ENCODE measurements around the gene ACIN1.

ACIN1 gene

DNA sequence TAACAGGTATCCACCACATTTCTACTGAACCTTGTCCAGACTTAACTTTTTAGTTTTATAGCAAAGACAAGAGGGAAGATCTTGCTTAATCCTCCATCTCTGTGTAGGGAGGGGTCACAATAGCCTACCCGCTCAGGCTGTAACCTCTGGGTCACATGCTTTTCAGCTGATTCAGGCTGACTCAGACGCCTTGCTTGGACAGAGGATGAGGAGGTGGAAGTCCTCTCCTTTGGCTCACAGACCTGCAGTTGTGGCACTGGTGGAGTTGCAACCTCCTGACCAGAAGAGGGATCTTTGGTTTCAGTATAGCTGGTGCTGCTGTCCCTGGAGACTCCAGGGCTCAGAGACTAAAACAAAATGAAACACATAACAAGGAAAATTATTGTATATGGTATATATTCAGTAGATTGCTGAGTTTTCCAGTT, 16.2 kb downstream of the ACIN1 start:
- no peak for DNase-seq

DNA sequence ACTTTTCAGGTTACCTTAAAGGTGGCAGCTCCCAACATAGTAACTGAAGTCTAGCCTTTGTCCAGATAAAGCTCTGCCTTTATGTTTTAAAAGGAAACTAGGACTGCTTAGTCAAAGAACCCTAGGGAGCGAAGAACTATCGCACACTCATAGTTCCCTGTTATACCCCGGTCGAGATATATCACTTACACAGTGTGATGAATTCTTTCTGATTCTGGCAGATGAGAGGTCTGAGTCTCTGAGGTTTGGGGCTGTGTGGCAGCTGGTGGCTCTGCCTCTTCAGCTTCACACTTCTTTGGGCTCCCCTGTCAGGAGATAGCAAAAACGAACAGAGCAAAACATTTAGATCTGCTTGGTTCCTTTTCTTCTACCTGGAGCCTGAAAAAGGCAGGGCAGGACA, 17.0 kb downstream of the ACIN1 start:
- no peak for DNase-seq

DNA sequence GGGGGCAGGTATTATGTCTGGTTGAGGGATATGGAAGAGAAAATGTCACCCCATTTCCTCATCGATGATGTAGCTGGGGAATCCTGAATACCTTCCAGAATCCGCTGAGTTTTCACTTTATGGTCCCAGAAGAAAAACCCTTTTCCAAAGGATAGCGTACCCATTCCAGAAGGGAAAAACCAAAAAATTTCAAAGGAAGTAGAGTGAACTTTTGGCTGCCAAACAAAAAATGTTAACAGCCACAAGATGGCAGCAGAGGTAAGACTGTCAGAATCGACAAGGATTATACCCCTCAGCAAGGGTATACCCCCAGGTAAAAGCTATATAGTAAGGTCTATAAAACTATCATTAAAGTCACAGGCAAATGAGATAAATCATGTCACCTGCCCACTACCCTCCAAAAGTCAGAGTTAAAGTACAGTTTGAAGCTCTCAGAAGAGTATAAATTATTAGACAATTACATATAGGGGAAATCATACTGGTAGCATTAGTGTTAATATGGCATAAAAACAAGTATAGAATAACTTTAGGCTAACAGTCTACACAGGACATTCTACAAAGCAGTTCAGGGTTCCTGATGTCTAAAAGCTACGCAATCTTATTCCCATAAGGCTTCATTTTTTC, 18.0 kb downstream of the ACIN1 start:
- no peak for DNase-seq

DNA sequence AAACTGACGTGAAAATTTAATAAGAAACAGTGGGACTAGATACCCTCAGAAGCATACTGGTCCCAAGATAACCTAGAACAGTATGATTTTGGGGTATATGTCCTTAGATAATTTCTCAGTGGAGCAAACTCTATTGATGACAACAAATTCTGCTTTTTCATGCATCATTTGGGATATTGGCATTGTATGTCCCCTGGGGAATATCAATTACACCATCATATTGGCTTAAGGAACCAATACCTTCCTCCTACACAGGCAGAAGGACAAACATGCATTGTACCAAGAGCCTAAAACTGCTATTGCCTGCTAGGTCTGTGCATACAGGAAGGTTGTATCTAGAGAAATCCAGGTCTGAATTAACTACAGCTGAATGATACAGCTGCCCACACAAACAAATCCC, 20.0 kb downstream of the ACIN1 start:
- no peak for DNase-seq

DNA sequence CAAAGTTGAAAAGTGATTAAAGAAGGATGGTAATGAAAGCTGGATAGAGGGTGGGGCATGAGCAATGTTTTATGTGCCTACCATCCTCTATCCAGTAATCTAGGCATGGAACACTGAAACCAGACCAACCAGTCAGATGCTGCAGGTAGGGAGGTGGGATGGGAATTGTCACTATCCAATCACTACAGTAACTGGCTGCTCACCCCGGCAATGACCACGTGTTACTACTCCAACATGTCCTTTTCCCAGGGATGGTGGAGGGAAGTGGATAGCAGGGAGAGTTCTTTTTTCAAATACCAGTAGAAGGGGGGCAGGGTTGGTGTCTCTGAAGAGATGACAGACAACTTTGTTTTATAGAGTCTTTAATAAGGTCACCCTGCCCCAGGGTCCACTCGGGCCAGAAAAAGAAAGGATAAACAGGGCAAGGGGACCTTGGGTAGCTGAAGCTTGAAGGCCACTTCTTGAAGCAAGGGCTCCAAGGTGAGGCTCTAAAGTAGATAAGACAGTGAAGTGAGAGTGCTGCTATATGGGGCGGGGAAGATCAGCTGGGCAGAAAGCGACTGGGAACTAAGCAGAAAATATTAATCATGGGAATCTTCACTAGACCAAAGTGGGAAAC, 22.9 kb downstream of the ACIN1 start:
- no peak for DNase-seq

DNA sequence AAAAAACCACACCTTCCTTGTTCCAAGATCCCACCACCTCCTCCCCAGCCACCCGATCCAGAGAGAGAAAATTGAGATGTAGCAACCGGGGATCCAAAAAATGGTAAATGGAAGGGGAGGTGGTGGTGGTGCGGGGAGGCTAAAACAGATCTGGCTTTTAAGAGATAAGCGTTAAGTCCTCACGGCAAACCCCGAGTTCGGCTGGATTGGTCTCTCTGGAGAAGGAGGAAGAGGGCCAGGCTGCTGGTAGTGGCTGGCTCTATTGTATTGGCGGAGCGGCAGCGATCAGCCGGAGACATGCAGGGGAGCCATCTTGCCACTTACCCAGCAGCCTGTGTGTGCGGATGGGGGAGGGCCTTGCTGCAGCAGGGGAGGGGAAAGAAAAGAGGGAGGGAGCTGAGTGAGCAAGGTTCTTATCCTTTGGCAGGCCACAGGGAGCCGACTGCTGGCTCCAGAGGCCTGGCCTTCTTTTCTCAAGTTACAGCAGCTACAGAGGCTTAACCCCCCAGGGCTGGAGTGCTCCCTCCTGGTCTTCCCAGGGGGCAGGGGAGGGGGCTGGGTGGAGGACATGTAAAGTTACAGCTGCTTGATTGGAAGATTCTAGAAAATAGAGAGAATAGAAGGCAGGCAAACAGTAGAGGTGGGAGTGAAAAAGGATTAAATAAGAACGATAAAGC, 23.6 kb downstream of the ACIN1 start:
- DNase-seq, result no peak

DNA sequence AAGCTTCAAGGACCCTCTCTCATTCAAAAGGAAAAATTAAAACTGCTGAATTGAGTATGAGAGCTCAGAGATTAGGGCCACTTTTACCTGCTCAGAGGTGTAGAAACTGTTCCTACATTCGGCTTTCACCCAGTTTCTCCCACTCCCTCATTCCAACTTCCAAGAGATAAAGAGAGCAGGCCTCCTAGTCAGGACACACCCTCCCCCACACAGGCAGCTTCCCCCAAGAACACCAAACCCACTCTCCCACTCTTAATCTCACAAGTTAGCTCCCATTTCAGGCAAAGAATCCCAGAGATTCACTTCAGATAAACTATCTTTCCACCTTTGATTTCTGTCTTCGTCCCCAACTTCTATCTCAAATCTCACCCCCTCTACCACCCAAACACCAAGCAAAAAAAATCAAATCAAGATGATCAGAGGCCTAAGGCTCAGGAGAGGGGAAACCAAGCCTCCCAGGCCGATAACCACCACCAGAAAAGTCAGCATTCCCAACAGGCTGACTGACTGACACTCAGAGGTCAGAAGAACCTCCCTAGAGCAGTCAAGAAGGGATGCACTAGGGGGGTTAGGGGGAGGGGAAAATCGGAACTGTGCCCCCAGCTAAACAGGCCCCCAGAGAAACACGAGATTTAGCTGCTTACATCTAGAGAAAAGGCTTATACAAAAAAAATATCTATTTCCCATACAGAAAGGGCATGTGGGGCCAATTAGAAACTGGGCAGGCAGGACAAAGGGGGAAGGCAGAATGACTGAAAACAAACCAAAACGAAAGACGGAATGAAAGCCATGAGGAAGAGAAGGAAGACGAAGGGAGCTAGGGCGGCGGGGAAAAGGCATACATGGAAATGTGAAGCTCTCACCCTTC, 24.4 kb downstream of the ACIN1 start:
- DNase-seq, result no peak

DNA sequence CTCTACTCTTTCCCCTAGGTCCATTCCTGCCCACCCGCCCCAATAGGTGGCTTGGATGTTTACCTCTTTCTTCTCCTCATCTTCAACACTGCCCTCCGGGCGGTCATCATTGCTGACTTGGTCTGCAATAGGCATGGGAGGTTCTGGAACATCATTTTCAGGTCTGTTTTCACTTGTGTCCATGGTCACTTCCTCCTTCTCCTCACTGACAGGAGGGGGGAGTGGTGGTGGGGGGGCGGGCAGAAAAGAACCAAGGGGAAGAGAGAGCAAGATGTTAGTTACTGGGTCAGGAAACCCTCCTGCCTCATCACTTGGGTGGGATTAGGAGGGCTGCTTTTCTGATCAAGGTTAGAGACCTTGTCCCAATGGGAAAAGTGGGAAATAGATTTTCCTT, 25.5 kb downstream of the ACIN1 start:
- DNase-seq, result no peak

DNA sequence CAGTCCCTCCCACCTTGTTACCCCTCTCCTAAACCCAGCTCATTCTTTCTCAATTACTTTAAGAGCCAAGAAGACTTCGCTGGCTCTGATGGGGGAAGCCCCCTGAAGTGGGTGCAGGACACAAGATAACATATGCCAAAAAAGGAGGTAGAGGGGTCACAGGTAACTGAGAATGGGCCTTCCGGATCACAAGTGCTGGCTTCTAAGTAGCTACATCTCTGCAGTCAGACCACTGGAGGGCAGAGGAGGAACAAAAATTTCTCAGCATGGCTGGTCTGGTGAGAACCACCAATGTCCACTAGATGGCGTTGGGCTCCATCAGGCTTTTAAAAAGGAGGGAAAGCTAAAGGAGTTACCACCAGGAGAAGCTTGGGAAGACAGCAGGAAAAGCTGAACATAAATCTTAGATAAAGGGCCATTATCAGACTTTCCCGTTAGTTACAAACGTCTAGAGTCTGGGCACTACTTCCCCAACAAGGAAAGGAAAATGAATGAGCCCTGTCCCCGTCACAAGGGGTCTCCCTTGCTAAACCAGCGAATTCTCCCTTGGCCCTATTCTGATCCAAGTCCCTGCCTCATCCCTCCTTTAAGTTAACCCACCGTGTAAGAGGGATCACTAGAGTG, 26.0 kb downstream of the ACIN1 start:
- DNase-seq, result no peak

DNA sequence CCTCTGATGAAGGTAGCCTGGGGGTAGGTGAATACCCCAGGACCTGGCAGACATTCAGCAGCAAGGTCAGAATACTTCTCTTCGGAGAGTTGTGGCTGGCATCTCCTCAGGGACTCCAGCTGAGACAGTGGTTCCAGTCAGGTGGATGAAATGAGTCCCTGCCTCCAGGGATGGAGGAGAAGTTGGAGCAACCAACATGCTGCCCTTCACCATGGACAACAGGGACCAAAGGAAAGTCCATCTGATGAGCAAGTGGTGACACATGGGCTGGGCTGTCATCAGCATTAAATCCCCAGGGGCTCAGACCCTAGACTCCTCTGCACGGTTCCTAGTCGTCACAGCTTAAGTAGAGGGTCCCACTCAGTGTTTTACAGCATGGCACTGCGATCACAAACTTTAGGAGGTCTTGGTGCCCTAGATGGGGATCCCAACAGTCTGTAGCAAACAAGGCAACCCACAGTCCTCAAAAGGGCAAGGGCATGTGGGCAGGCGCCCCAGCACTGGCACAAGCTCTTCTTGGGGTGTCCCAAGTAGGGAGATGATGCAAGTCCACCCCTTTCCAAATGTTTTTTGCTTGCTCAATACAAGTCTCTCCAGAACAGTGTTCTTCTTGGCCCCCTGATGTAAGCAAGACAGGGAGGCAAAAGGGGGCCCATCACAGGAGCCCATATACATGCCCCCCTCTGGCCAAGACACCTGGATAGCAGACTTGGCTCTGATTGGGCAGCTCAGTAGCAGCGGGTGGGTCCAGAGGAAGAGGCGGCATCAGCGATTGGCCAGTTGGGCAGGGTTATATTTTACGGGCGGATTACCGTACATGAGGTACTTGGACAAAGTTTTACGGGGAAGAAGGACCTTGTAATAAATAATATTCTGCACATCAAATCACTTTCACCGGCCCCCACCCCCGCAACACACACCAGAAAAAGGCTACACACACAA, 26.8 kb downstream of the ACIN1 start:
- no peak for DNase-seq

DNA sequence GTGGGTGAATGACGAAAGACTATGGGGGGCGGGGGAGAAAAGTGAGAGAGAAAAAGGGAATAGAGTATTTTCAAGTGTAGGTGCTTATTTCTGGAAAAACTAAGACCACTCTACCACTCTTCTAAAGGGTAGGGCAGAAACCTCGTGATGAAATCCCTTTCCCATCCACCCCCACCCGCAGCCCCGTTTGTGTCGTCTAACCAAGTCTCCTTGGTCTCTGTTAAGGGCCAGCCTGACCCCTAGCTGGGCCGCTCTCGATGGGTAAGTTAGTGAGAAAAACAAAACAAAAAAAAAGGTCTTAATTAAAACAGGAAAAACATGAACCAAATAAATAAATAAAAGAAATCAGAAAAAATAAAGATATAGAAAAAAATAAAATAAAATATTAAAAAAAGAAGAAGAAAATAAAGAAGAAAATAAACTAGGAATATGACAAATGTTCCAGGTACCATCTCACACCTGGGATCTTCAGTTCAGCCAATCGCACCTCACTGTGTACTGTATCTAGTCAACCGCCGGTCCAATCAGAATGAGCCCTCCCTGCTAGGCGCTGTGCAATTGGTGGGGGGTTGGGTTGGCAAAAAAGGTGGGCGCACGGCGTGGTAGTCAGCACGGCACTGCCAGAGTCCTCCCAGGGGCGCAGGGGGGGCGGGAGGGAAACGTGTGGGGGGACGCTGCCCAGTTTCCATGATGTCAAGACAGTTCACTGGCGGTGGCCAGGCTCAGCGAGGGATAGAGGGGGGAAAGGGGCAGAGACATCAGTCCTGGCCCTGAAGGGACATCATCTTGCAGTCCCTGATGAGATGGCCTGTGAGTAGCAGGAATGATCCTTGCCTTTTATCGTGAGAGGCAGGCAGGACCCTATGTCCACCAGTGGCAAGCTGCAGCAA, 27.8 kb downstream of the ACIN1 start:
- DNase-seq, result no peak

DNA sequence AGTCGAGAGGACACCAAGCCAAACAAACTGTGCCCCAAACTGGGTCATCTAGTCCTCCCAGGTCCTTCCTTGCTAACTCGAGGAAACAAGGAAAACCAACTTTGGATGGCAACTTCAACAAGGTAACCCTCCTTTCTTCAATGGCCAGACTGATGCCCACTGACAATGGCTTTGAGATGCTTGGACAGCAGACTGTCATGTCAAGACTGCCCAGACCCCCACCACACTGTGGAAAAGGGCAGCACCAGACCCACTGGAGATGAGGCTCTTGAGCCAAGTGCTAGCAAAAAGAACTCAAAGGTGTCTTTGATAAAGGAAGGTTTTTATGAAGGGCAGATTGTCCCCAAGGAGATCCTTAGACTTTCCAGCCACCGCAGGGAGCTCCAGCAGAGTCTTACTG, 28.6 kb downstream of the ACIN1 start:
- DNase-seq, result no peak

DNA sequence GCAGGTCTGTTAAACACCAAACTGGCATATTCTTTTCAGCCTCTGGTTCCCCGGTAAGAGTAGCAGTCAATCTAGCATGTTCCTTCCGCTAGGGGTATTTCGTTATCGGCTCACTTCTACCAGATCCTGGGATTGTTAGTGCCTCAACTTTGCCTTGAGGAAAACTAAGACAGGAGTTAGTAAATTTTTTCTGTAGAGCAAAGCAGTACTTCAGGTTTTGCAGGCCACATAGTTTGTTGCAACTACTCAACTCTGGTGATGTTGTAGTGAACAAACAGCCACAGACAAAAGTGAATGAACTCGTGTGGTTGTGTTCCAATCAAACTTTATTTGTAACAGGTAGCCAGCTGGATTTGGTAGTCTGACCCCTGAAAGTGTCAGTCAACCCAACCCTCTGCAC, 31.3 kb downstream of the ACIN1 start:
- no peak for DNase-seq

DNA sequence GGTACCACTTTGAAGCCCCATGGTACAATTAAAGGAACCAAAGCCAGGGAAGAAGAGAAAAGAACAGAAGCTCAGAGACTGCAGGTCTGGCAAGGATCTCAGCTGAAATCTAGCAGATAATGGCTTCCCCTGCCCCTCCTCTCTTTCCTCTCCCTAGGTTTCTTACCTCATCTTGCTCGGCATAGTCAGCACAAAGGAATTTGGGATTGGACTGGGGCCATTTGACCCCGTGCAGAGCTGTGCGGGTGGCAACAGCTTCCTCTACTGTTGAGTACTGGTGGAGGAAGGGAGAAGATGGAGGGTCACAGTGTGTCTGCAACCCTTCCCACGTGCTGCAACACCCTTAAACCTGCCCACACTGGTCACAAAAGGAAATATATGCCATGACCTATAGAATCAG, 32.9 kb downstream of the ACIN1 start:
- DNase-seq, result no peak

DNA sequence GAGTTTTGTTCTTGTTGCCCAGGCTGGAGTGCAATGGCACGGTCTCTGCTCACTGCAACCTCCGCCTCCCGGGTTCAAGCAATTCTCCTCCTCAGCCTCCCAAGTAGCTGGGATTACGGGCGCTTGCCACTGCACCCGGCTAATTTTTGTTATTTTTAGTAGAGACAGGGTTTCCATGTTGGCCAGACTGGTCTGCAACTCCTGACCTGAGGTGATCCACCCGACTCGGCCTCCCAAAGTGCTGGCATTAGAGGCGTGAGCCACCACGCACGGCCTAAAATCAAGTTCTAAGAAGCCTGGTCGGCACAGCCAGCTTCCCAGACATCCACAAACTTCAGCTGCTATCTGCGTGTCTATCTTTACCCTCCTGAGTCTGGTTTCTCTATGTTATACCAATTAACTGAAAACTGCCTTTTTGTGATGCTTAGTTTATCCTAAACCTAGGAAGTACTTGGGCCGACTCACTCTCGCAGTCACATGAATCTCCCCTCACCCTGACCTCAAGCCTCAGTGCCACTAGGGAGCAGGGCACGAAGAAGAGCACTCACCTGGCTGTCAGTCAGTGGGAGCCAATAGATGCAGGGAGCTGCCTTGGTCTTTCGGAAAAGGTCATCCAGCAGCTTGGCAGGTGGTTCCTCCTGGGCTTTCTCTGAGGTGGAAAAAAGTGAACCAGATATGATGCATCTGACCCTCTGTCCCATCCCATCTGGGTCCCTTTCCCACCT, 34.2 kb downstream of the ACIN1 start:
- DNase-seq, result no peak

DNA sequence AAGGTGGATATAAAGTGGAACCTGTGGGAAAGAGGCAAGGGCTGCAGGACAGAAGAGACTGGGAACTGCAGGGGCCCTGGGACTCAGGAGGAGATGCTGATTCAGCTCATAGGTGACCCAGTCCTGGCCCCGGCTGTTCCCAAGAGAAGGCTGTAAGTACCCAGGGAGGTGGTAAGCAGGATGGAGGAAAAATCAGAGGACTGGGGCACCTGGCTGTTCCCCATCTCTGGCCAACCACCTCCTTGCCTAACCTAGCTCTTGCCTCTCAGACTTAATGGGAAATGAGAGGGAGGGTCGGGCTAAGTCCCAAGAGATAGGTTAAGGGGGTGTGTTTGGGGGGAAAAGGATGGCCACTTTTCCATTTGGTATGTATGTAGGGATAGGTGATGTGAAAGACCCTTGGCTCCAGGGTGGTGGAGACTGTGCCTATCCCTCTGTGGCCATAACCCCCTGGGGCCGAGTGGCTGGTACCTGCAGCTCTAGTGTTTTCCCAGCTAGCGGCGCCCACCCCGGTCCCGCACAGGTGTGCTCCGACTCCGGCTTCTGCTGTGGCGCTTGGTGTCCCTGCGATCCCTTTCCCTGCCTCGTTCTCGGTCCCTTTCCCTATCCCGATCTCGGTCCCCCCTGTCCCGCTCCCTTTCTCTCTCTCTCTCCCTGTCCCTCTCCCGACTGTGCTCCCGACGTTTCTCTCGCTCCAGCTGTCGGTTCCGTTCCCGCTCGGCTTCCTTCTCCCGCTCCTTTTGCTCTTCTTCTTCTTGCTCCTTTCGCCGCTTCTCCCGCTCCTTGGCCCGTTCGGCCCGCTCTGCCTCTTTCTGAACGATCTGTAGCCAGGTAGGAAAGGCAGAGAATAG, 36.1 kb downstream of the ACIN1 start:
- DNase-seq, result no peak

DNA sequence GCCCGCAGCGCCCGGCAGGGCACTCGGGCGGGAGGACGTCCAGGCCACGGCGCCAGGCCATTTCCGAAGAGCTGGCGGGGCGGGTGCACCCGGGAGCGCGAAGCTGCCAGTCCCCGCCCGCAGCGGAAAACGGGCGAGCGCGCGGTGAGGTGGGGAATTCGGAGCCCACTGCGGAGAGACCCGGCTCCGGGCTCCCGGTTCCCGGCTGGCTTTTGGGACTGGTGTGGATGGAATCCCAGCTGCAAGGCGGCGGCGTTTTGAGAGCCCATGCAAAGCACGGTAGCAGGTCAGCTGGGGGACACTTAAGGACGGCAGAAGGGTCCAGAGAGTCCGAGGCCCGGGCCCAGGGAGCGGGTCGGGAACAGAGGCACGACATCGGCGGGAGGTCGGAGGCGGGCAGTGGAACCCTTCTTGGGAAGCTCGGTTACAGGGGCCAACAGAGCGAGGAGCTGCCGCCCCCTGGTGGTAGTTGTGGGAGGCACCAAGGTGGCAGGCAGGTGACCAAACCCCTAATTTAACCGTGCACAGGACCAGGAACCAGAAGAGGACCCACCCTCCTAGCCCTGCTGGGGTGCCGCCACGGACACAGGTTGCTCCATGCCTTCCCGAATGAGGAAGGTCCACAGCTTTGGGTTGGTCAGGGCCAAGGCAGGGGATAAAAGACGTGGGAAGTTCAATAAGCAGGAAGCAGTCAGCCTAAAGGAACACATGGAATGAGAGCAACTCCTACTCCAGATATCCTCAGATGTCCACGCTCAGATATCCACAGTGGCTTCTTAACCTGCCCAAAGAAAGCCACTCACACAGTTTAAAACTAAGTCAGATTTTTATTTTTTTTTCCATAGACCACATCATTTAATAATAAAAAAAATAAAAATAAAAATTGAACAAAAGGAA, 36.9 kb downstream of the ACIN1 start:
- no peak for DNase-seq
